HG03558 (cell line): Measurements from ENCODE around the gene LHFPL2.

Source experiments
- ATAC-seq: cut with Tn5 transposase; IDR thresholded peaks from one replicate; pipeline ENCODE4 v1.9.1; 2021; ENCODE audit warnings: moderate number of reproducible peaks; ENCODE audit not compliant: unreplicated experiment; ENCODE audit errors: extremely low read depth

The LHFPL2 gene

DNA sequence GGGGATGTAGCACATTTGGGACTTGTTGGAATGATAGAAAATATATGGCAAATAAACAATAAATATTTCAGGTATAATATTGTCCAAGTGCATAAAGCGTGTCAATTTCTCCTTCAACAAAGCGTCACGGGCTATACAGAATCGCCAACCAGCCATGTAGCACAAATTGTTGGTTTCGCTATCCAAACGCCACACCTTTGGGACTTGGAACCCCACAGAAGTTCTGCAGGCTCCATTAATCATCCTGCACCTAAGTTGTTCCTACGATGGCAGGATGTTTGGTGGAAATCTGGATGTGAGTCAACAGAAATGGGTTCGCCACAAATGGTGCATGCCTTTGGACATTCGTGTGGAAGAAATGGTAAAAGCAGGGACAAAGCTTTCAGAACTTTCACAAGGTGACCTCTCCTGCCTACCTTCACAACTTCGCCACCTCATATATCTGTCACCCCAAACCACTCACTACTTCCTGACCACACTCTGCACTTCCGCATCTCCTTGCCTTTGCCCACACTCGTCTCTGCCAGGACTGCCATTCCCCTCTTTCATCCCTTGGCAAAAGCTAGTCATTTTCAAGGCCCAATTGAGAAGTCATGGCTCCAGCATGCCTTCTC, 95.7 kb downstream of the LHFPL2 start:
- no peak for ATAC-seq

DNA sequence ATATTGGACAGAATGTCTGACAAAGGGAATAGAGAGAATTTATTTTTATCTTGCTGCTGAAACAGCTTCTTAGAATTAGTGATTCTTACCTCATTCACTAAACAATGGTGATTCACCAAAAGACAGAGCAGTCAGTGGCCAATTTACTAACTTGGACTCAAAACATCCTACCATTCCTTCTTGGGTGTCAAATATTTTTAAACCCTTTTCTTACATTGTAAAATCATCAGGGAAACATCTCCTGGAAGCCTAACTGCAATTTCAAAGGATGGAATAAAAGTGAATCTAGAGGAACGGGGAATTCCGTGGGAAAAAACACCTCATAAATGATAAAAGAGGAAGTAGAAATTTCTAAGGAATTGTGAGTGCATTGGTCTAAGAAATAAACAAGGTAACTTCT, 97.7 kb downstream of the LHFPL2 start:
- no peak for ATAC-seq

DNA sequence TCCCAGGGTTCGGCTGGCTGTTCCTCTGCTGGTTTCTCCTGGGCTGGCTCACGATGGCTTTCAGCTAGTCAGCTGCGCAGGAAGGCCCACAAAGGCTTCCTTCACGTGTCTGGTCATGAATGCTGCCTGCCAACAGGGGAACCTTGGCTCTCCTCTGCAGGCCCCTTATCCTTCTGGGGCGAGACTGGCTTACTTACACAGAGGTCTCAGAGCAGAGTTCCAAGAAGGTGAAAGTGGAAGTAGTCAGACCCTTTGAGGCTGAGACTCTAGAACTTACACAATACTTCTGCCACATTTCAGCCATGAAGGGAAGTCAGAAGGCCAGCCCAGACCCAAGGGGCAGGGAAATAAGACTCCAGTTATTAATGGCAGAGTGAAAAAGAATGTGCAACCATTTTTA, 99.5 kb downstream of the LHFPL2 start:
- no peak for ATAC-seq

DNA sequence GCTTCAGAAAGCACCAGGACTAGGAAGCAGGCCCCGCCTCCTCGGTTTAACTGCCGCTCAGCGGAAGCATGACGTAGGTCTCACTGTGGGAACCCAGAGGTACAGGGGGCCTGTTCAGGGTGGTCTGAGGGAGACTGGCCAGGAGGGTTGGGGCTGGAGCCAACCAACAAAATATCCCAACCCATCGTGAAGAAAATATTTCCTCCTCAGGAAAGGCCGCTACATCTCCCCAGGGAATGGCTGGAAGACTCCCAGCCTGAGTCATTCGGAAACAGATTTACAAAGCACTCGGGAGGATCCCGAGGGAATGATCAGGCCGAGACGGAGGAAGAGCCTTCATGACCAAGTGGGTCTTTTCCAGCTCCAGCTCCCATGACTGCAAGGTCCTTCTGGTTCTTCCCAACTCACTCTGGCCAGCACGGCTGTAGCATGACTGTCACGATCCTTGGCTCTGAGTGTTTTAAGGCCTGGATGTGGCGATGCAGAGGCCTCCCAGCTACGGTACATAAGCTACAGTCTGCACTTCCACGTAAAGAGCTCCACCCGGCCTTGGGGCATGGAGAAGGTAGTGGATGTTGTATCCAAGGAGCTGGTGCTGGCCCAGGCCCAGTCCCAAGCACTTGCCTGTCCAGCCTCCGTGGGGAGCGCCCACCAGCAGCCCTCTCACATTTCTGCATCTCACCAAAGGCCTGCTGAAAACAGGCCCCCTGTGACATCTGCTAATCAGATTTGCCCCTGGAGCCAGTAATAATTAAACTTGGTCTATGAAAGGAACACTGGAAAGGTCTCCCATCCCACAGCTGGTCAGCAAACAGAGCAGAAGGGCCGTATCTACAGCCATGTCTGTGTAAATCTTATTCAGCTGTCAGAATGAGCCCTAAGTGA, 100.6 kb downstream of the LHFPL2 start:
- no peak for ATAC-seq

DNA sequence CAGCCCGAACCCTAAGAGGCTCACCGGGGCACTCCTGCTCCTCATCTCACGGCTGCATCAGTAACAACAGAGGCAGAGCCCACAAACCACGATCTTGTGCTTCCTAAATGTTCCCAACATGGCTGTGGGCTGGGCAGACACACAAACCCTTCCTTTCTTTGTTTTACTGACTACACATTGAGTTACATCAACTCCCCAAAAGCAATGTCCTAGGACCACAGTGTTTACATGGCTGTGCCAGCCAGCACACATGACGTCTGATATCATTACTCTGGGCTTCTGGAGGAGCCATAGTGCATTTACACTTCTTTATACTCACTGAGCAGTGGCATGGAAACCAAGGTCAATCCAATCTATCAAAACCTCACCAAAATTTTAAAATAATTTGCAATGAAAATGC, 101.4 kb downstream of the LHFPL2 start:
- no peak for ATAC-seq

DNA sequence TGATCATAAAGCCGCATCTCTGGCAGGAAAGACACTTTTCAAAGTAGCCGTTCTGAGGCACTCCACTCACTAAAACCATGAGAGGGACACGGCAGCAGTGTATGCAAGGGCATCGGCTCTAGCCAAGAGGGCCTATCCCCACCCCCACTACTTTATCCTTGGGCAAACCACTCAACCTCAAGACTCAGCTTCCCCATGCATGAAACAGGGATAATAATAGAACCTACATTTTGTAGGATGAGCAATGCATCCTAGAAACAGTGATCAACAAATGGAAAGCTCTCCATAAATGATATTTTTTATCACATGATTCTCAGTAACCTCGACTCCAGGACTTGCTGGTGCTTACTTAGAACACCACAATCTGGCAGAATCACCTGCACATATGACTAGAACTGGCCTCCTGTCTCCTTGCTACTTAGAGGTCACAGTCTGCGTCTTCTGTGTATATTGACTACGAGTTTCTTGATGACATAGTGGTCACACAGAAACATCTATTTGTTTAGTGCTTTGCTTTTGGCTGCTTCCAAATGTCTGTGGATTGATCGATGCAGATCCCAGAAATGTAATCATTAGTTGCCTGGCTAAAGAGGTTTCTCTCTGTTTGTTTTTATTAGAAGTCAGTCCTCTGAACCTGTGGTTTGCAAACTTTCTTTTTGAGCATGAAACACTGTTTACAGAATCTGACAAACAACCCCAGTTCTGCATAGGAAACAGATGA, 102.1 kb downstream of the LHFPL2 start:
- ATAC-seq, result no peak

DNA sequence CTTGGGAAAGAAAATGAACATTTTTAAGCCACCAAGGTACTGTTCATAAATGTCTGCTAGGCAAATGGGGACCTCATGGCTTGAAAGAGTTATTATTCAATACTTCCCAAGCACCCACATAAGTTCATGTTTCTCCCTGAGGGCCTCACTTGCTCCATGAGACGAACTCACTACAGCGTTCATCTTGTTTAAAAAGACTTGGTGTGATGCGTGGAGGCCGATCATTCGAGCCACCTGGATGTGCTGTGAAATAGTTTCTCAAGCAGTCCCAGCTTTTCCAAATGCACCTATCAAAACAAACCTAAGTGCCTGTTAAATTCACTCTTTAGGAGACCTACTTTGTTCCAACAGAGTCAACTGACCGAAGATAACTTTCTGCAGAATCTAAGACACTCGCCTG, 103.2 kb downstream of the LHFPL2 start:
- ATAC-seq, result no peak

DNA sequence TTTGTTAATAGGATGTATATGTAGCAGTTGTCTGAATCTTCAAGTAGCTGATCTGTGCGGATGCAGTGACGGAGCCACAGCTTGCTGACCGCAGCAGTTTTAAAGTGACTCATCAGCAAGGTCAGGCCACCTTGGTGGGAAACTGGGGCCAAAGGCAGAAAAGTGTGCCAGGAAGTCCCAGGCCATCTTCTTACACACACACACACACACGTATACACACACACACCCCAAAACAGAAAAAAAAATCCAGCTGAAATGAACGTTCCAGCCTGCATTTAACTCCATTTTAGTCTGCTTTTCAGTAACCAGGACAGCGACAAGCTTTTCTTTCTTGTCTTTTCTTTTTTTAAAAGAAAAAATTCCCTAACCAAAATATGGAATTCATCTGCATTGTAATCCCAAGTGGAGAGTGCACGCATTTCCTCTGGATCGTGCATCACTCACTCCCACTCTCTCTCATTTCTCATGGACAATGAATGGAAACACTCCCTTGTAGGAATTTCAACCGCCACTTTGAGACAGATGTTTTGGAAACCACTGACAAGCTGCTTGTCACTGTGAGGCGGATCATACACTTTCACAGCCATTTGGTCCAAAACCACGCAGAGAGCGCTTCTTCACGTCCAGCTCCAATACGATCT, 103.9 kb downstream of the LHFPL2 start:
- ATAC-seq, result no peak

DNA sequence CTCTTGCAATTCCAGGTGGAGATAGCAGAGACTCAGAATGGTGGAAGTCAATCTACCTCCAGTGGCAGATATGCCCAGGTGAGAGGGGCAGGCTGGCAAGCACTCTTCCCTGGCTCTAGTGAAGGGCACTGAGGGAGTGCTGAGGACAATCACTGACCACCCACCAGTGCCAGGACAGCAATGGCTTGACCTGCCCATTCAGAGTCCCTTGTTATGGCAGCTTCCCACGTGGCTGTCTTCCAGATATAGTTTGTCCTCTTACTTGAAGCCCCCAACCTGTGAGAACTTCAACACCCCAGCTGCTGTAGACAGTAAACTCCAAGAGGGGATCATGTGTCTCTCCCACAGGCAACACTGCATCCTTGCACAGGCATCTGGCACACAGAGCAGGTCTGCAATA, 104.7 kb downstream of the LHFPL2 start:
- ATAC-seq, result no peak

DNA sequence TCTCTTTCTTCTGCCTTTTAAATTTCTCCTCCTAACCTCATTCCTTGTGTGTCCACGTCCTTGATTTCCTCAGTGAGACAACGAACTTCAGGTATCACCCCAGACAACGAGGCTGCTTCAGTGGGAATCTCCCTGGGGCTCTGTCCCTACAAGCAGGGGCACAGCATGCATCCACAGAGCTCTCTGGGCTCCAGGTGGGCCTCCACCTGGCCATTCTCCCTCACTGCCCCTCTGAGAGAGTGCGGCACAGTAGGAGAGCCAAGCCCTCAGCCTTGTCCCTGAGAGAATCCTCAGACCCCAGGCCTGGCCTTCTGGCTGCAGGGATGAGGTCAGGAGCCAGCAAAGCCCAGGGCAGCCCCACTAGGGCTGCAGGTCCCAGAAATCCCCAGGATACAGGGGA, 105.3 kb downstream of the LHFPL2 start:
- no peak for ATAC-seq

DNA sequence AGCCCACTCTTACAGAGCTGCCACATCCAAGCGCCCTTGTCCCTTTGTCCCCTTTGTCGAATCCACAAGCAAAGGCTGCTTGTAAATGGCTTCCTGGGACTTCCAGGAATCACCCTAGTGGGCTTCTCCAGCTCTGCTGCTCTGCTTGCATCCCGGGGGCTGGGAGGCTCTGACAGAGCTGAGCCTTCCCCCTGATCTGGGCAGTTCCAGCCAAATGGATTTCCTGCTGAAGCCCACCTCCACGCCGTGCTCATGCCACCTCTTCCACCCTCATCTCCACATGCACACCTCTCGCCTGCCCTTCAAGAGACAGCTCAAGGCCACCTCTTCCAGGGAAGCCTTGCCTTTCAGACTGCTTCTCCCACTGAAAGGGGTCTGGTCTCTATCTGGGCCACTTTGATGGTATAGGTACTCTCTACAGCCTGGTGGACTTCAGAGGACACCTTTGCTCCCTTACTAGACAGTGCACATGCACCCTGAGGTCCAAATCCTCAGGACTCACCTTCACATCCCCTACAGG, 106.2 kb downstream of the LHFPL2 start:
- ATAC-seq, result no peak

DNA sequence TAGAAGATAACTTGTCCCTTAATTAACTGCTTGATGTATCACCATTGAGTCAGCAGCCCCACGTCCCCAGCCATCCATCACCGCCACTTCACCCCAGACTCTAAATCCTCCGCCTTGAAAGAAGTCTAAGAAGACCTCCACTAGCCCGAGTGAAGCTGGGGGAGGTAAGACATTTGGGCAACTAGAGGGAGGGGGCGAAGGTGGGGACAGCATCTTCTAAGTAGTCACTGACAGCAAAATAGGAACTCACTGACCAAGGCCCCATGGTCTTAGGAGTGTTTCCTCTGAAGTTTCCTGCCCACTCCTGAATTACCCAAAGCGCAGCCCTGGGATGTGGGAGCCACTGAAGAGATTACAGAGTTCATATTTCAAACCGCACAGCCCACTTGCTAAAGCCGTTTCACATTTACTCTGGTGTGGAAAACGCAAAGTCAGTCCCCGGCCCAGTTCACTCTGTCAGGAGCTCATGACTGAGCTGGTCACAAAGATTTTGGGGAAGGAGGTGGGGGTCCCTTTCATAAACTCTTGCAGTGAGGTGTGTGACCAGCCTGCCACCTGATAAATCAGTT, 107.4 kb downstream of the LHFPL2 start:
- ATAC-seq, result no peak

DNA sequence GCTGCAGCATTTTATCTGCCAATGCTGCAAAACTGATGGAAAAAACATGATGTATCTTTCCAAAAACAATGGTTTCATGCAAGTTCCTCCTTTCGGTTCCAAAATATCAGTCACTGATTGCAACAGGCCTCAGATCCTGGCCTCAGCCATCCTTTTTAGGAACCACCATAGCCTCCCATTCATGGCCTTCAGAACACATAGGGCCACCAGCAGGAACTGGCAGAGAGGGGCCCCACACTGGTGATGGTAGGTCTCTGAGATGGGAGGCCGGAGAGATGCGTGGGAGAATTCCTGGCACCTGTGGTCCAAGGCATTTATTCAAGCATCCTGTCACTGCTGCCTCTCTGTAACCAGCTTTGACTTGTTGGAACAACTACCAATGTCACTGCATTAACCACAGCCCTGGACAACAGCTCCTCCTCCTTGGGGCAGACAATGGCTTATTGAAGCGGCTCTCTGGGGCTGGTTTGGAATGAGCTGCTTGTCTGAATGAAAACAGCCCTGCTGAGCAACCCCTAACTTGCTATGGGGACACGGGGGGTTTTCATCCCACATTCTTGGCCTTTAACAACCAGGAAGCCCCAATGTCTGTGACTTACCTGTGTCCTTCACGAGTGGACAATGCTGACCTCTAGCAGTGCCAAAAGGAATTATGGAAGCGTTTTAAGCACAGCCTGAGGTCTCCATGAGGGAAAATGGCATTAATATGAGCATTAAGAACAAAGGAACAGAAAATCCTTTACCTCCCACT, 108.1 kb downstream of the LHFPL2 start:
- ATAC-seq, result no peak

DNA sequence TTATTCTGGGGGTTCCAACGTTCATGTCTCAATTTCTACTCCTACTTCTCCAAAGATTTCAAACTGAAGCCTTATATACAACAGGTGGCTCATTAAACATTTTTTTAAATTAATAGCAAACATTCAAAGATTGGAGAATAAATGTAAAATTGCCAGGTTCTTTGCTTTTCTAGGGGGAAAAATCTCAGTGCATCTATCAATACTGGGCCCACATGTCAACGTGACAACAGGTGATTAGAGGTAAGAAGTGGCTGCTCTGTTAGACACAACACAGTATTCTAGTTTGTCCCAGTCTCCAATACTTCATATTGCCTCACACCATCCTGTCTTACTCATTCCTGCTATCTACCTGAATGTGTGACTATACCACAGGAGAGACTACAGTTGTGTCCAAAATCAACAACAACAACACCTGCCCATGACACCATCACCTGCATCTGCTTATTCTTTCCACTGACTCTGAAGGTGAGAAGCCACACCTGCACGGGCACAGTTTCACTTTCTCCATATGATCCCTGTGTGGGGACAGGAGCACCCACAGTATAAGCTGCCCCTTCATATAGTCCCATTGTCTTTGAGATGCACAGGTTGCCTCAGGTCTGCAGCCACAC, 110.2 kb downstream of the LHFPL2 start:
- no peak for ATAC-seq

DNA sequence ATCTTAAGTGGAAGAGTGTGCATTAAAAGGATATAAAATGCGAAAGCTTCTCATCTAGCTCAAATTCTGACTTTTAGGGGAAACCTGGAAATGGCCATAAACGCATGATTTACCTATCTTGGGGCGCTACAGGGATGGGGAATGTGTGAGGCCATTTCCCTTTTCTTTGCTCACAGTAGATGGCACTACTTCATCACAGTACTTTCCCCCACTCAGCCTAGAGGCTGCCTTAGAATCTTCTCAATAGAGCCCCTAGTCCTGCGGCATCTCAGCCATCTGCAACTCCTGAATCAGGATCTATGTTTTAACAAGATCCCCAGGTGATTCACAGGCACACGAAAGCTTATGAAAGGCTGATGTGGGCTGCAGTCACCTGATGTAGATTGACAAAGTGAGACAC, 110.8 kb downstream of the LHFPL2 start:
- ATAC-seq, result peak; percentile 82

DNA sequence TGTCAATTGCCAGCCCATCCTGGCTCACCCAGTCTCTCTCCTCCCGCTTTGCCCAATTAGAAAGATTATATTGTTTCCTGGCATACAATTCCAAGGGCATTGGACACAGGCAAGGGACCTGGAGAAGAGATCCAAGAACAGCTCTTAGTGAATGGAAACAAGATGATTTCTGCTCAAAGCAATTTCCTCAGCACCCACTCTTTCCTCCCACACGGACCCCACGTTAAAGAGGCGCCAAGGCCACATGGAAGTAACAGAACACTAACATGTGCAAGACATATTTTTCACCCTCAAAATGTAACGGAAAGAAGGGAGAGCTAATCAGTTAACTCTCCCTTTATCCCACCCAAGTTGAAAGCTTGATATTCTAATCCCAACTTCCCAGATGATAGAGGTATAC, 111.2 kb downstream of the LHFPL2 start:
- ATAC-seq, result no peak

DNA sequence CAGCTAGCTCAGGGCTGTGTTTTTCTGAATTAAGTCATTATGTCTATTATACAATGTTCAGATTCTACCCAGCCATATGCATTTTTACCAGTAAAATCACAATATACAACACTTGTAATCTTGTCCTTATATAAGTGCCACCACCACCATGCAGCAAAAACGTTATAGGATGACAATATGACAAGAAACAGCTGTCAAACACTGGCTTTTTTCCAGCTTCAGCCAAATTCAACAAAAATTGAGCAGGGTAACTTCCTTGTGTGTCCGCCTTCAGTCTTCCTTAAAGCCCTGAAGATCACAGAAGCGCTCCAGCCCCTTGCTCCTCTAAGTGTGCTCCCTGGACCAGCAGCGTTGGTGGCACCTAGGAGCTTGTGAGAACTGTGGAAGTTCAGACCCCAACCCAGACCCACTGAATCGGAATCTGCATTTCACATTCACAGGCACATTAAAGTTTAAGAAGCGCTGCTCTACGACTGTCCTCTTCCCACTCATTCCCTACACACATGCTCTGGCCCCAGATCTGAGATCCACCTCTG, 111.8 kb downstream of the LHFPL2 start:
- no peak for ATAC-seq

DNA sequence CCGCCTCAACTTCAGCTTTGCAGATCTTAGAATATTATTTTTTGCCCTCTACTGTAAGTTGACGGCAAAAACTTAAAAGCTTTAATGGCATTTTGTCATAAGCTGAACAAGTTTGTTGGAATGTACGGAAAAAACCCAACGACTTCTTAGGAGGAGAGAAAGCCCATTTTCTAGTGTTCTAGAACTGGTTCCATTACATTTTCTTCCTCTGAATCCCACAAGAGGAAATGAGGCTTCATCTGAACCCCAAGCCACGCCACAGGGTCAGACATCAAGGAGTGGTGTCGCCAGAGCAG, 113.7 kb downstream of the LHFPL2 start:
- no peak for ATAC-seq
